A549 (cell line): ENCODE measurements around the gene RECK. TPM values are rescaled to one million over a fixed set of nuclear protein-coding genes. Genes with fewer than 3 reads are reported as not detected.

Source experiments
- ATAC-seq, 2 experiments: fragments of 200-7000 bp in 1 of 2; fragments of >200 bp in 1 of 2; cut with Nextera tagmentation in 1 of 2; cut with Tn5 transposase in 1 of 2; 3 replicates each; pipeline versions ENCODE4 v1.8.0 to v1.9.1; 2018 to 2020; ENCODE audit warnings: mild to moderate bottlenecking in 1 of 2, moderate library complexity in 1 of 2
- CTCF ChIA-PET: fragments of 300-600 bp; sonication (Branson Sonifier 250); formaldehyde crosslinking; extraction: SDS; loops from one replicate; lab custom pipeline; 2021; ENCODE audit warnings: antibody characterized with exemption, inconsistent platforms; lab: Yijun Ruan, JAX
- POLR2A ChIA-PET: fragments of 350-600 bp; formaldehyde crosslinking; extraction: SDS; loops from one replicate; lab custom pipeline; 2021; ENCODE audit warnings: antibody characterized with exemption, inconsistent platforms; lab: Yijun Ruan, JAX
- DNase-seq, 2 experiments: peaks; one replicate each; pipeline versions ENCODE4 v3.0.0 to v3.0.0-alpha.2; 2011 to 2016; ENCODE audit warnings: low read depth in 1 of 2, low spot score in 1 of 2
- FAIRE-seq: peaks from 2 replicates; lab custom pipeline; 2011; peaks lifted over from hg19 to GRCh38; lab: Jason Lieb, UNC
- H3K27ac ChIP-seq, 2 experiments: fragments of >200 bp; sonication (Bioruptor Twin); formaldehyde crosslinking; 3 replicates each; pipeline ENCODE4 v1.5.1; 2016 to 2017
- H3K4me1 ChIP-seq: fragments of >200 bp; sonication (Bioruptor Twin); formaldehyde crosslinking; 3 replicates; pipeline ENCODE4 v1.6.1; 2016
- H3K4me2 ChIP-seq: fragments of >200 bp; sonication (Bioruptor Twin); formaldehyde crosslinking; 3 replicates; pipeline ENCODE4 v1.6.1; 2016
- H3K4me3 ChIP-seq: fragments of >200 bp; sonication (Bioruptor Twin); formaldehyde crosslinking; 3 replicates; pipeline ENCODE4 v1.5.1; 2016
- H3K9me3 ChIP-seq: fragments of >200 bp; sonication (Bioruptor Twin); formaldehyde crosslinking; 3 replicates; pipeline ENCODE4 v1.6.1; 2016
- ATOH8 ChIP-seq: fragments of 250-450 bp; sonication (Bioruptor Pico); IDR thresholded peaks from 2 replicates; pipeline ENCODE4 v1.5.0; 2020; ENCODE audit warnings: low read depth, mild to moderate bottlenecking, moderate library complexity
- CHD2 ChIP-seq: fragments of 150-350 bp; IDR thresholded peaks from 2 replicates; pipeline ENCODE4 v1.6.1; 2014; ENCODE audit warnings: low read length; ENCODE audit not compliant: partially characterized antibody
- EHMT2 ChIP-seq: fragments of 200-600 bp; sonication (generic); IDR thresholded peaks from 2 replicates; pipeline ENCODE4 v1.6.1; 2016; ENCODE audit warnings: antibody characterized with exemption, low read depth, mild to moderate bottlenecking, moderate library complexity
- FOSB ChIP-seq: fragments of 250-450 bp; sonication (Bioruptor Pico); IDR thresholded peaks from 2 replicates; pipeline ENCODE4 v1.5.0; 2020; ENCODE audit warnings: mild to moderate bottlenecking, moderate library complexity
- FOXS1 ChIP-seq: fragments of 250-450 bp; sonication (Bioruptor Pico); IDR thresholded peaks from 2 replicates; pipeline ENCODE4 v1.5.0; 2020; ENCODE audit warnings: mild to moderate bottlenecking, moderate library complexity
- GATA3 ChIP-seq: IDR thresholded peaks from 2 replicates; pipeline ENCODE4 v1.6.1; 2012; ENCODE audit warnings: borderline replicate concordance
- HEYL ChIP-seq: fragments of 250-450 bp; sonication (Bioruptor Pico); IDR thresholded peaks from 2 replicates; pipeline ENCODE4 v1.8.0; 2021; ENCODE audit warnings: mild to moderate bottlenecking, moderate library complexity
- HOXA7 ChIP-seq: fragments of 250-450 bp; sonication (Bioruptor Pico); IDR thresholded peaks from 2 replicates; pipeline ENCODE4 v1.5.0; 2020; ENCODE audit warnings: mild to moderate bottlenecking, moderate library complexity
- HOXB13 ChIP-seq: fragments of 250-450 bp; sonication (Bioruptor Pico); IDR thresholded peaks from 2 replicates; pipeline ENCODE4 v1.5.0; 2020; ENCODE audit warnings: low read depth, mild to moderate bottlenecking, moderate library complexity
- KDM1A ChIP-seq: fragments of 200-600 bp; sonication (generic); IDR thresholded peaks from 2 replicates; pipeline ENCODE4 v1.6.1; 2016; ENCODE audit warnings: low read depth, mild to moderate bottlenecking
- MAFK ChIP-seq: fragments of 450-650 bp; IDR thresholded peaks from 2 replicates; pipeline ENCODE4 v1.6.1; 2014; ENCODE audit not compliant: partially characterized antibody
- NFE2L2 ChIP-seq: fragments of 150-350 bp; conservative IDR thresholded peaks from 2 replicates; pipeline ENCODE4 v1.6.1; 2014; ENCODE audit warnings: low read length
- NPAS2 ChIP-seq: fragments of 250-450 bp; sonication (Bioruptor Pico); IDR thresholded peaks from 2 replicates; pipeline ENCODE4 v1.8.0; 2022; ENCODE audit warnings: mild to moderate bottlenecking, moderate library complexity, borderline replicate concordance
- RARB ChIP-seq: fragments of 250-450 bp; sonication (Bioruptor Pico); IDR thresholded peaks from 2 replicates; pipeline ENCODE4 v1.8.0; 2021; ENCODE audit warnings: mild to moderate bottlenecking, moderate library complexity
- REST ChIP-seq: fragments of 200-600 bp; sonication (generic); IDR thresholded peaks from 2 replicates; pipeline ENCODE4 v1.6.1; 2016; ENCODE audit warnings: antibody characterized with exemption, mild to moderate bottlenecking, moderate library complexity
- ZFP36 ChIP-seq: fragments of 450-650 bp; IDR thresholded peaks from 2 replicates; pipeline ENCODE4 v1.6.1; 2014; ENCODE audit warnings: borderline replicate concordance; ENCODE audit not compliant: partially characterized antibody
- ZSCAN20 ChIP-seq: fragments of 250-450 bp; sonication (Bioruptor Pico); IDR thresholded peaks from 2 replicates; pipeline ENCODE4 v1.8.0; 2022; ENCODE audit warnings: mild to moderate bottlenecking, moderate library complexity
- WGBS: methylation state at CpG from one replicate; pipeline ENCODE4 v1.1.6; 2017; ENCODE audit errors: missing lambda C conversion rate; 5-methylcytosine and 5-hydroxymethylcytosine counted together
- polyA plus RNA-seq, 4 experiments: library from polyadenylated mRNA; depleted of rRNA in 3 of 4; stranded (reverse); fragments of >200 nt; fragmentation: RNase III in 1 of 4; extraction: RNeasy Plus Mini Kit Qiagen cat#74134 plus additional on column Dnase treatment in 1 of 4; gene quantifications; 2 replicates in 3 of 4; 3 replicates in 1 of 4; pipeline ENCODE4 v1.2.3, GENCODE V29; 2011 to 2017
- TF ChIP-seq, protein P1 (sequence below): fragments of 150-350 bp; IDR thresholded peaks from 2 replicates; pipeline ENCODE4 v1.6.1; 2014; ENCODE audit warnings: low read depth, mild to moderate bottlenecking, low read length
- TF ChIP-seq, protein P2 (sequence below): fragments of 250-450 bp; sonication (Bioruptor Pico); IDR thresholded peaks from 2 replicates; pipeline ENCODE4 v1.5.0; 2021; ENCODE audit warnings: mild to moderate bottlenecking, moderate library complexity, borderline replicate concordance
- TF ChIP-seq, protein P3 (sequence below): fragments of >200 bp; sonication (Bioruptor Twin); formaldehyde crosslinking; IDR thresholded peaks from 3 replicates; pipeline ENCODE4 v1.5.1; 2016

The RECK gene
- polyA plus RNA-seq, 2 of the 4 experiments (the other 2 are of a cell fraction) = 5.0 to 8.7 TPM

- POLR2A ChIA-PET = no interaction called here
- ATAC-seq (no peak), DNase-seq (no peak), FAIRE-seq (no peak)
- Histone ChIP-seq H3K4me2 (no peak overlapping the region), H3K9me3 (no peaks in the 10 kb centered on the region), H3K4me3 (no peak overlapping the region), H3K4me1 (no peaks in the 10 kb centered on the region), H3K27ac (no peak overlapping the region)
- CTCF ChIA-PET = interaction anchor here (14.2 kb wide), 1 partner anchor 9 kb away, joined by 210 read pairs; no protein-coding TSS in a partner anchor
- TF ChIP-seq NFE2L2 (no peak), FOSB (CRISPR knock-in tag) (no peak), GATA3 (no peak), ZSCAN20 (CRISPR knock-in tag) (no peak), RARB (CRISPR knock-in tag) (no peak), EHMT2 (no peak), KDM1A (no peak), HEYL (no peak), REST (no peak), MAFK (no peak), FOXS1 (CRISPR knock-in tag) (no peak), ATOH8 (no peak), ZFP36 (no peak), HOXA7 (CRISPR knock-in tag) (no peak), HOXB13 (CRISPR knock-in tag) (no peak), NPAS2 (no peak), CHD2 (no peak)
- TF ChIP-seq, protein P1, sequence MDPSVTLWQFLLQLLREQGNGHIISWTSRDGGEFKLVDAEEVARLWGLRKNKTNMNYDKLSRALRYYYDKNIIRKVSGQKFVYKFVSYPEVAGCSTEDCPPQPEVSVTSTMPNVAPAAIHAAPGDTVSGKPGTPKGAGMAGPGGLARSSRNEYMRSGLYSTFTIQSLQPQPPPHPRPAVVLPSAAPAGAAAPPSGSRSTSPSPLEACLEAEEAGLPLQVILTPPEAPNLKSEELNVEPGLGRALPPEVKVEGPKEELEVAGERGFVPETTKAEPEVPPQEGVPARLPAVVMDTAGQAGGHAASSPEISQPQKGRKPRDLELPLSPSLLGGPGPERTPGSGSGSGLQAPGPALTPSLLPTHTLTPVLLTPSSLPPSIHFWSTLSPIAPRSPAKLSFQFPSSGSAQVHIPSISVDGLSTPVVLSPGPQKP = no peak
- TF ChIP-seq, protein P2, sequence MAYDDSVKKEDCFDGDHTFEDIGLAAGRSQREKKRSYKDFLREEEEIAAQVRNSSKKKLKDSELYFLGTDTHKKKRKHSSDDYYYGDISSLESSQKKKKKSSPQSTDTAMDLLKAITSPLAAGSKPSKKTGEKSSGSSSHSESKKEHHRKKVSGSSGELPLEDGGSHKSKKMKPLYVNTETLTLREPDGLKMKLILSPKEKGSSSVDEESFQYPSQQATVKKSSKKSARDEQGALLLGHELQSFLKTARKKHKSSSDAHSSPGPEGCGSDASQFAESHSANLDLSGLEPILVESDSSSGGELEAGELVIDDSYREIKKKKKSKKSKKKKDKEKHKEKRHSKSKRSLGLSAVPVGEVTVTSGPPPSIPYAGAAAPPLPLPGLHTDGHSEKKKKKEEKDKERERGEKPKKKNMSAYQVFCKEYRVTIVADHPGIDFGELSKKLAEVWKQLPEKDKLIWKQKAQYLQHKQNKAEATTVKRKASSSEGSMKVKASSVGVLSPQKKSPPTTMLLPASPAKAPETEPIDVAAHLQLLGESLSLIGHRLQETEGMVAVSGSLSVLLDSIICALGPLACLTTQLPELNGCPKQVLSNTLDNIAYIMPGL (CRISPR knock-in tag) = no peak
- TF ChIP-seq, protein P3, sequence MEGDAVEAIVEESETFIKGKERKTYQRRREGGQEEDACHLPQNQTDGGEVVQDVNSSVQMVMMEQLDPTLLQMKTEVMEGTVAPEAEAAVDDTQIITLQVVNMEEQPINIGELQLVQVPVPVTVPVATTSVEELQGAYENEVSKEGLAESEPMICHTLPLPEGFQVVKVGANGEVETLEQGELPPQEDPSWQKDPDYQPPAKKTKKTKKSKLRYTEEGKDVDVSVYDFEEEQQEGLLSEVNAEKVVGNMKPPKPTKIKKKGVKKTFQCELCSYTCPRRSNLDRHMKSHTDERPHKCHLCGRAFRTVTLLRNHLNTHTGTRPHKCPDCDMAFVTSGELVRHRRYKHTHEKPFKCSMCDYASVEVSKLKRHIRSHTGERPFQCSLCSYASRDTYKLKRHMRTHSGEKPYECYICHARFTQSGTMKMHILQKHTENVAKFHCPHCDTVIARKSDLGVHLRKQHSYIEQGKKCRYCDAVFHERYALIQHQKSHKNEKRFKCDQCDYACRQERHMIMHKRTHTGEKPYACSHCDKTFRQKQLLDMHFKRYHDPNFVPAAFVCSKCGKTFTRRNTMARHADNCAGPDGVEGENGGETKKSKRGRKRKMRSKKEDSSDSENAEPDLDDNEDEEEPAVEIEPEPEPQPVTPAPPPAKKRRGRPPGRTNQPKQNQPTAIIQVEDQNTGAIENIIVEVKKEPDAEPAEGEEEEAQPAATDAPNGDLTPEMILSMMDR = no peak
- WGBS = 58% methylated on average over 2 of the region's 2 CpGs
Observed at GRCh38 chr9:36017278-36017677, 19.4 kb upstream of the RECK start.
